HK-2 (cell line): ENCODE results near the gene SLC6A4.

ENCODE experiments used
- DNase-seq: peaks from one replicate; pipeline ENCODE4 v3.0.0-alpha.2; 2018; ENCODE audit not compliant: unreplicated experiment

SLC6A4 gene

GRCh38 chr17:30235386-30236296, at the start of gene SLC6A4:
Gene SLC6A4 (minus strand): TSS chr17:30235697. CDS start chr17:30221958, 13,739 bp downstream.
- peak; percentile 11 for DNase-seq

- DNase-seq = no peak
Measured at GRCh38 chr17:30279156-30279555, 43.7 kb upstream of the SLC6A4 start.

- DNase-seq = no peak
Measured at GRCh38 chr17:30278032-30278431, 42.5 kb upstream of the SLC6A4 start.

- no peak for DNase-seq
Measured at GRCh38 chr17:30275911-30276310, 40.4 kb upstream of the SLC6A4 start.

- DNase-seq = peak; percentile 34
Measured at GRCh38 chr17:30274887-30275286, 39.4 kb upstream of the SLC6A4 start.

GRCh38 chr17:30273373-30273772, 37.9 kb upstream of the SLC6A4 start:
- no peak for DNase-seq

- no peak for DNase-seq
Measured at GRCh38 chr17:30271102-30271501, 35.6 kb upstream of the SLC6A4 start.

- DNase-seq = no peak
Measured at GRCh38 chr17:30267625-30268024, 32.1 kb upstream of the SLC6A4 start.

GRCh38 chr17:30263552-30264333, 28.2 kb upstream of the SLC6A4 start:
- DNase-seq = no peak

GRCh38 chr17:30256756-30257506, 21.4 kb upstream of the SLC6A4 start:
- DNase-seq = no peak

GRCh38 chr17:30254150-30254549, 18.7 kb upstream of the SLC6A4 start:
- DNase-seq = no peak

GRCh38 chr17:30253312-30253711, 17.8 kb upstream of the SLC6A4 start:
- no peak for DNase-seq

GRCh38 chr17:30251931-30252330, 16.4 kb upstream of the SLC6A4 start:
- no peak for DNase-seq

GRCh38 chr17:30249460-30249859, 14.0 kb upstream of the SLC6A4 start:
- no peak for DNase-seq

- no peak for DNase-seq
Measured at GRCh38 chr17:30248786-30249185, 13.3 kb upstream of the SLC6A4 start.

GRCh38 chr17:30246460-30246859, 11.0 kb upstream of the SLC6A4 start:
- DNase-seq = no peak

GRCh38 chr17:30244853-30245385, 9.4 kb upstream of the SLC6A4 start:
- peak; percentile 18 for DNase-seq

GRCh38 chr17:30243568-30243967, 8.1 kb upstream of the SLC6A4 start:
- no peak for DNase-seq

- no peak for DNase-seq
Measured at GRCh38 chr17:30243002-30243401, 7.5 kb upstream of the SLC6A4 start.

GRCh38 chr17:30241051-30241450, 5.6 kb upstream of the SLC6A4 start:
- DNase-seq = no peak

- DNase-seq = no peak
Measured at GRCh38 chr17:30240177-30240576, 4.7 kb upstream of the SLC6A4 start.

- no peak for DNase-seq
Measured at GRCh38 chr17:30239089-30239462, 3.6 kb upstream of the SLC6A4 start.
